Measurements from ENCODE around the gene LDLRAP1.

DNA sequence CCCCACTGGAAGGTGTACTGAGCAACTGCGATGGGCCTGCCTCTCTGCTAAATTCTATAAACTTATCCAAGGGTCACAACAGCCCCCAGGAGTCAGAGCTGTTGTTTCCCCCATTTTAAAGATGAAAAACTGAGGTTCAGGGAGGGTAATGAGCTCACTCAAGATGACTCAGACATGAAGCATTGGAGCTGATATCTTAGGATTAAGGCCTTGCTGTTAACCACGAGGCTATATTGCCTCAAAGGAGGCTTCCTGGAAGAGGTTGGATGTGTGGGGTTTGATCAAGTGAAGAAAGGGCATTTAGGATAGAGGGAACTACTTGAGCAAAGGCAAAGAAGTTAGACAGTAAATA is 6.7 kb downstream of the LDLRAP1 start:
- TF ChIP-seq CTCF (conservative IDR thresholded peaks at IDR 0.05; ENCODE audit: low read depth, low read length) (no peak), POLR2A (IDR thresholded peaks at IDR 0.05; ENCODE audit: low read depth, low read length) (no peak), MAFK (IDR thresholded peaks at IDR 0.05; ENCODE audit: low read depth, low read length) (no peak)
